Measurements from ENCODE around the gene TMEM119.

DNA sequence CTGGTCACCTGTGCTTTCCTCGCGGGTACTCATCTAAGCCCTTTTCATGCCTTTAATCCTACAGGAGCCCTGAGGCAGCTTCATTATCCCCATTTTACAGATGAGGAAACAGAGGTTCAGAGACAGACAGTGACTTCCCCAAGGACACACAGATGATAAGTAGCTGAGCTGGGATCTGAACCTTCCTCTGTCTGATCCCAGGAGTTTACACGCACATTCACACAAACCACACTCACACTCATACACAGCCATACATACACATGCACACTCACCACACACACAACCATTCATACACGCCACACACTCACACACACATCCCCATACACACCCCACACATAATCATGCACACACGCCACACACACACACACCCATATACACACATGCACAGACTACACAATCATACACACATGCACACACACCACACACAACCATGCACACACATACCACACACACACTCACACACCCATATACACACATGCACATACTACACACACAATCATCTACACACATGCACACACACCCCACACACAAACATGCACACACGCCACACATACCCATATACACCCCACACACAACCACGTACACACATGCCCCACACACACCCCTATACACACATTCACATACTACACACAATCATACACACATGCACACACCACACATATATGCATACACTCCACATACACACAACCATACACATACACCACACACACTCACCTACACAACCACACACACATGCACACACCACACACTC is 2.7 kb downstream of the TMEM119 start:
- TF ChIP-seq EP300 (IDR thresholded peaks at IDR 0.05; ENCODE audit: borderline replicate concordance in 1 of 2, low read depth in 1 of 2, low read length in 1 of 2) (no peak), YY1 (IDR thresholded peaks at IDR 0.05; ENCODE audit: low read depth) (no peak), TAF1 (IDR thresholded peaks at IDR 0.05; ENCODE audit: borderline replicate concordance, low read depth, low read length) (no peak), SMC3 (IDR thresholded peaks at IDR 0.05; ENCODE audit: low read depth, low read length) (no peak), FOXJ3 (CRISPR knock-in tag; IDR thresholded peaks at IDR 0.05) (no peak), TCF12 (IDR thresholded peaks at IDR 0.05) (no peak), MXI1 (IDR thresholded peaks at IDR 0.05; ENCODE audit: low read depth, low read length) (no peak), RXRA (IDR thresholded peaks at IDR 0.05; ENCODE audit: borderline replicate concordance, low read depth) (no peak), RFX5 (IDR thresholded peaks at IDR 0.05; ENCODE audit: low read length) (no peak)
- TF ChIP-seq, protein P1, sequence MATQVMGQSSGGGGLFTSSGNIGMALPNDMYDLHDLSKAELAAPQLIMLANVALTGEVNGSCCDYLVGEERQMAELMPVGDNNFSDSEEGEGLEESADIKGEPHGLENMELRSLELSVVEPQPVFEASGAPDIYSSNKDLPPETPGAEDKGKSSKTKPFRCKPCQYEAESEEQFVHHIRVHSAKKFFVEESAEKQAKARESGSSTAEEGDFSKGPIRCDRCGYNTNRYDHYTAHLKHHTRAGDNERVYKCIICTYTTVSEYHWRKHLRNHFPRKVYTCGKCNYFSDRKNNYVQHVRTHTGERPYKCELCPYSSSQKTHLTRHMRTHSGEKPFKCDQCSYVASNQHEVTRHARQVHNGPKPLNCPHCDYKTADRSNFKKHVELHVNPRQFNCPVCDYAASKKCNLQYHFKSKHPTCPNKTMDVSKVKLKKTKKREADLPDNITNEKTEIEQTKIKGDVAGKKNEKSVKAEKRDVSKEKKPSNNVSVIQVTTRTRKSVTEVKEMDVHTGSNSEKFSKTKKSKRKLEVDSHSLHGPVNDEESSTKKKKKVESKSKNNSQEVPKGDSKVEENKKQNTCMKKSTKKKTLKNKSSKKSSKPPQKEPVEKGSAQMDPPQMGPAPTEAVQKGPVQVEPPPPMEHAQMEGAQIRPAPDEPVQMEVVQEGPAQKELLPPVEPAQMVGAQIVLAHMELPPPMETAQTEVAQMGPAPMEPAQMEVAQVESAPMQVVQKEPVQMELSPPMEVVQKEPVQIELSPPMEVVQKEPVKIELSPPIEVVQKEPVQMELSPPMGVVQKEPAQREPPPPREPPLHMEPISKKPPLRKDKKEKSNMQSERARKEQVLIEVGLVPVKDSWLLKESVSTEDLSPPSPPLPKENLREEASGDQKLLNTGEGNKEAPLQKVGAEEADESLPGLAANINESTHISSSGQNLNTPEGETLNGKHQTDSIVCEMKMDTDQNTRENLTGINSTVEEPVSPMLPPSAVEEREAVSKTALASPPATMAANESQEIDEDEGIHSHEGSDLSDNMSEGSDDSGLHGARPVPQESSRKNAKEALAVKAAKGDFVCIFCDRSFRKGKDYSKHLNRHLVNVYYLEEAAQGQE (IDR thresholded peaks at IDR 0.05; ENCODE audit: low read depth, low read length): no peak
- TF ChIP-seq, protein P2, sequence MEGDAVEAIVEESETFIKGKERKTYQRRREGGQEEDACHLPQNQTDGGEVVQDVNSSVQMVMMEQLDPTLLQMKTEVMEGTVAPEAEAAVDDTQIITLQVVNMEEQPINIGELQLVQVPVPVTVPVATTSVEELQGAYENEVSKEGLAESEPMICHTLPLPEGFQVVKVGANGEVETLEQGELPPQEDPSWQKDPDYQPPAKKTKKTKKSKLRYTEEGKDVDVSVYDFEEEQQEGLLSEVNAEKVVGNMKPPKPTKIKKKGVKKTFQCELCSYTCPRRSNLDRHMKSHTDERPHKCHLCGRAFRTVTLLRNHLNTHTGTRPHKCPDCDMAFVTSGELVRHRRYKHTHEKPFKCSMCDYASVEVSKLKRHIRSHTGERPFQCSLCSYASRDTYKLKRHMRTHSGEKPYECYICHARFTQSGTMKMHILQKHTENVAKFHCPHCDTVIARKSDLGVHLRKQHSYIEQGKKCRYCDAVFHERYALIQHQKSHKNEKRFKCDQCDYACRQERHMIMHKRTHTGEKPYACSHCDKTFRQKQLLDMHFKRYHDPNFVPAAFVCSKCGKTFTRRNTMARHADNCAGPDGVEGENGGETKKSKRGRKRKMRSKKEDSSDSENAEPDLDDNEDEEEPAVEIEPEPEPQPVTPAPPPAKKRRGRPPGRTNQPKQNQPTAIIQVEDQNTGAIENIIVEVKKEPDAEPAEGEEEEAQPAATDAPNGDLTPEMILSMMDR (IDR thresholded peaks at IDR 0.05): no peak
- TF ChIP-seq, protein P3, sequence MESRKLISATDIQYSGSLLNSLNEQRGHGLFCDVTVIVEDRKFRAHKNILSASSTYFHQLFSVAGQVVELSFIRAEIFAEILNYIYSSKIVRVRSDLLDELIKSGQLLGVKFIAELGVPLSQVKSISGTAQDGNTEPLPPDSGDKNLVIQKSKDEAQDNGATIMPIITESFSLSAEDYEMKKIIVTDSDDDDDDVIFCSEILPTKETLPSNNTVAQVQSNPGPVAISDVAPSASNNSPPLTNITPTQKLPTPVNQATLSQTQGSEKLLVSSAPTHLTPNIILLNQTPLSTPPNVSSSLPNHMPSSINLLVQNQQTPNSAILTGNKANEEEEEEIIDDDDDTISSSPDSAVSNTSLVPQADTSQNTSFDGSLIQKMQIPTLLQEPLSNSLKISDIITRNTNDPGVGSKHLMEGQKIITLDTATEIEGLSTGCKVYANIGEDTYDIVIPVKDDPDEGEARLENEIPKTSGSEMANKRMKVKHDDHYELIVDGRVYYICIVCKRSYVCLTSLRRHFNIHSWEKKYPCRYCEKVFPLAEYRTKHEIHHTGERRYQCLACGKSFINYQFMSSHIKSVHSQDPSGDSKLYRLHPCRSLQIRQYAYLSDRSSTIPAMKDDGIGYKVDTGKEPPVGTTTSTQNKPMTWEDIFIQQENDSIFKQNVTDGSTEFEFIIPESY (IDR thresholded peaks at IDR 0.05; ENCODE audit: borderline replicate concordance, low read depth): no peak
- TF ChIP-seq, protein P4, sequence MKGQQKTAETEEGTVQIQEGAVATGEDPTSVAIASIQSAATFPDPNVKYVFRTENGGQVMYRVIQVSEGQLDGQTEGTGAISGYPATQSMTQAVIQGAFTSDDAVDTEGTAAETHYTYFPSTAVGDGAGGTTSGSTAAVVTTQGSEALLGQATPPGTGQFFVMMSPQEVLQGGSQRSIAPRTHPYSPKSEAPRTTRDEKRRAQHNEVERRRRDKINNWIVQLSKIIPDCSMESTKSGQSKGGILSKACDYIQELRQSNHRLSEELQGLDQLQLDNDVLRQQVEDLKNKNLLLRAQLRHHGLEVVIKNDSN (IDR thresholded peaks at IDR 0.05; ENCODE audit: borderline replicate concordance, low read depth): no peak
